Measurements from ENCODE around the gene SYNE2. TPM values are rescaled to one million over a fixed set of nuclear protein-coding genes. Genes with fewer than 3 reads are reported as not detected.
"Not testable (repeated sequence)": the region's sequence is repeated elsewhere in the genome, so short reads cannot be mapped to it uniquely, and the experiment has no call there.

Gene SYNE2
- polyA plus RNA-seq, 12 donors, result 39.0 to 93.3 (median 56.5) TPM; not detected in 1

DNA sequence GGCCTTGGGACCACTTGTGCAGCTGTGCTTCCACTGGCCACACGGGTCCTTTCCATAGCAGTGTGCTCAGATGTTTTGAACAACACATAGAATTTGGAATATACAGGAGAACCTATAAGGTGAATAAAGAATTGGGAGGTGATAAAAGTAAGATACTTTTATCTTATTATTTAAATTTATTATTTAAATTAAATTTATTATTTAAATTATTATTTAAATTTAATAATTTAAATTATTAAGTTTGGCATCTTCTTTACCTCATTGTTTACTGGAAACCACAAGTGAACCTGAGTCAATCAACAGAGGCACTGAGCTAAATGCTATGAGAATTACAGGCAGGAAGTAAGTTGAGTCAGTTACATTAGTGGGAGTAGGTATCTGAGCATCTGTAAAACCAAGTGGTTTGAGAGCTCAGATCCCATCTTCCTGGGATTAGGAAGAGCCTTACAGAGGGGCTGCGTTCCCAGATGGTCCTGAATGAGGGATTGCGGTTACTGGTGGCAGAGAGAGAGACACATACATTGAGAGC lies 338.2 kb downstream of the SYNE2 start:
- no peak for DNase-seq

GRCh38 chr14:64191756-64192155 lies 339.0 kb downstream of the SYNE2 start:
- DNase-seq, result no peak

DNA sequence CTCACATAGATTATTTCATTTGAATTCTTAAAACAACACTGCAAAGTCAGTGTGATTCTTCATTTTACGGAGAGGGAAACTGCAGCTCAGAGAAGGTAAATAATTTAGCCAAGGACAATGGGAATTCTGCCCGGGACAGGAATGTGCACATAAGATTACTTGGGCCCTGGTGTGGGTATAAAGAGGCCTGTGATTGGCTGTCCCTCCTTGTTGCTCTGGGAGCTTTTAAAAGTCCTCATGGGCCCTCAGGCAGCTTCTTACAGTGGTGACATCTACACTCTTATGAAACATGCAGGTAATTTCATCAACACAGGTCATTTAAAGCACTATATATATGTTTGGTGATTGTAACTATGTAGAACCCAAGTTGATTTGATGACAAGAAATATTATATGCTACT lies 341.0 kb downstream of the SYNE2 start:
- no peak for DNase-seq

DNA sequence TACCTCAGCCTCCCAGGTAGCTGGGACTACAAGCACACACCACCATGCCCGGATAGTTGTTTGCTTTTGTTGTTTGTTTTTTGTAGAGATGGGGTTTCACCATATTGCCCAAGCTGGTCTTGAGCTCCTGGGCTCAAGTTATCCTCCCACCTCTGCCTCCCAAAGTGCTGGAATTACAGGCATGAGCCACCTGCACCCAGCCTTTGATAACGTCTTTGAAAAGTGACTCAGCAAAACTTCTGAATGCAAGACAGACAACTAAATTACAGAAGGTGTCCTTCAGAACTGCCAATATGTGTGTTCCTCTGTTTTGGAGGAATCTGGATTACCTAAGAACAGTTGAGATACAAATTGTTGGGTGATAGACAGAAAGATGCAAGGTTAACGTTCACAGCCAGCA lies 341.6 kb downstream of the SYNE2 start:
- DNase-seq, result no peak

DNA sequence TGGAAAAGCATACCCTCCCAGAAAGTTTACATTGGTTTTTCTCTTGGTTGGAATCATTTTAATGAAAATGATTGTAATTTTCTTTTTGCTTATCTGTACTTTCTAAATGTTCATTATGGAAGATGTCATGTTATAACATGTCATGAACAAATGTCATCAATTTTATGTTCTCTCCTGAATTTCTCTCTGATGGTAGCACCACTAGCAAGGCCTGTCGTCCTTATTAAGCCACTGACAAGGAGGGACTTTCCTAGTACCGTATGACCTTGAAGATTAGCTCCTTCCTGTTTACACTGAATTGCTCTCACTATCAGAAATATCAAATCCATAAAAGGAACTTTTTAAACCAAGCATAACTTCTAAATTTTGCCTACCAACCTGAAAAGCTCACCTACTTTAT lies 342.4 kb downstream of the SYNE2 start:
- no peak for DNase-seq

DNA sequence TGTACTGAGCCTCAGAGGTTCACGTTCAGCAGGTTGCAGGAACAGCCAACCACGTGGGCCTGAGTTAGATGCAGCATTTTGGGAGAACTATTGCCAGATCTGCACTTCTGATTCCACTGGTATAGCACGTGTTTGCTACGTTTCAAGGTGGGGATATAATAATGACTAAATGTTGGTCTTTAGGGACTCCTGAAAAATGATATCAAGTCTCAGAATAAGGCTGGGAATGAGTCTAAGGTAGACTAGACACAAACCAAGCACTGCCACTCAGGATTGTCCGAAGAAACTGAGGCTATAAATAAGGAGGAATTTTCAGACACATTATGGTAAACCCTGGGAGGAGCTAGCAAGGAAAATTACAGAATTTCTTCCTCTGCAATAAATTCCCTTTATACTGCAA lies 343.3 kb downstream of the SYNE2 start:
- no peak for DNase-seq

- peak; percentile 58 for DNase-seq
Measured at GRCh38 chr14:64196814-64197411, 344.1 kb downstream of the SYNE2 start.

GRCh38 chr14:64197996-64198395 lies 345.2 kb downstream of the SYNE2 start:
- no peak for DNase-seq

DNA sequence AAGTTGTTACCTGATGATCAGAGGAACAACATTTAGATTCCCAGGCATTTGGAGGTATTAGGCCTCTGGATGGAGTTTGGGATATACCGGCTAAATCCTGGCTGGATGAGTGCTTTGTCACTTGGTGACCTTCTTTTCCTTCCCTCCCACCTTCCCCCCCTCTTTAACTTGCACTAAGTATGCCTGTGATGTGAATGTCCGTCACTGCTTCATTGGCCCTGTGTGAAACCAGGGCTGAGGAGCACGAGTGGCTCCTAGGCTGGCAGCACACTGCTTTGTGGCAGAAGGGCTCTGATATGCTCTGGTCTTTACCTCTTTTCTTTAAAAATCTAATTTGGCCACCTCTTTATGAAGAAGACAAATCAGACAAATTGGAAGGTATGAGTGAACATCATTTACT lies 345.7 kb downstream of the SYNE2 start:
- DNase-seq, result no peak

- DNase-seq, result no peak
Measured at GRCh38 chr14:64200170-64200569, 347.4 kb downstream of the SYNE2 start.

- no peak for DNase-seq
Measured at GRCh38 chr14:64201296-64201695, 348.5 kb downstream of the SYNE2 start.

DNA sequence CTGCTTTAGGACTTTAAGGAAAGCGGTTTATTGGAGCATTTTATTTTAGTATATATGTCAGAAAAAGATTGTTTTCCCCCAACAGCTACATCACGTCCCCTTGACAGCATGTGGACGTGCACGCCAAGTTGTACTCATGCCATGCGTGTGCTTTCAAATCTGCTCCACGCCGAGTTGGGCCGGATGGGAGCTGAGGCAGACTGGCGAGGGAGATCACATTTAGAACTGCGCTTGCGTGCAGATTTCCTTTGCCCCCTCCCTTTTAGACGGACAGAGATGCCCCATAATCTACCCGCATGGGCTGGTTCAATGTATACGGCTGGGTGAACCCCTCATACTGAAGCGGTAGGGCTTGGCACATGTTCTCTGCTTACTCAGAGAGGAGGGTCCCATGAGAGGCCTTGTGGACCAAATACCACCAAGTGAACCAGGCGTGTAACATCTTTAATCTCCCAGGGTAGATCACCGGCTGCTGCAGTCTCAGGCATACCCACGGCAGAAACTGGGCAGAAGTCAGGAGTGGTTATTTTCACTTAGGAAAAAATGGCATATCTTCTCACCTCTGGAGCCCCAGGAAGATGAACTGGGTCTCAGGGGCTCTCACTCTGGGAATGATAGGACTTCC lies 349.2 kb downstream of the SYNE2 start:
- no peak for DNase-seq

GRCh38 chr14:64202716-64203115 lies 349.9 kb downstream of the SYNE2 start:
- no peak for DNase-seq

GRCh38 chr14:64203366-64204006 lies 350.7 kb downstream of the SYNE2 start:
- DNase-seq, result no peak

- no peak for DNase-seq
Measured at GRCh38 chr14:64208261-64208660, 355.5 kb downstream of the SYNE2 start.

DNA sequence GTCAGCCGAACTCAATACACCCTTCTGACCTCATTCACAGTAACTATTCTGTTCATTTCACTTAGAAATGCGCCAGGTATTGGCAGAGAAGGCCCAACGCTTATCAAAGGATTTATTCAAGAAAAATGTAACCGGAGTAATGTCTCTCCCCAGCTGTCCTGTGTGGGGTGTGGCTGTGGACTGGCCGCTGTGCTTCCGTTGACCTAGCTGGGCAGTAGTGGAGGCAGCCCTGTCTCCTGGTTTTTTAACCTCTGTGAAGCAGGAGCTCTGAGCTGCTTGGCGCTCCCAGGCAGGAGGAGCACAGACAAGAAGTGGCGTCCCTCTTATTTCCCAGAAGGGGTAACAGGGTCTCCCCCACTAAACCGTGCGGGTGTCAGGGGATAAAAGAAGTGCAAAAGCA lies 356.2 kb downstream of the SYNE2 start:
- no peak for DNase-seq

DNA sequence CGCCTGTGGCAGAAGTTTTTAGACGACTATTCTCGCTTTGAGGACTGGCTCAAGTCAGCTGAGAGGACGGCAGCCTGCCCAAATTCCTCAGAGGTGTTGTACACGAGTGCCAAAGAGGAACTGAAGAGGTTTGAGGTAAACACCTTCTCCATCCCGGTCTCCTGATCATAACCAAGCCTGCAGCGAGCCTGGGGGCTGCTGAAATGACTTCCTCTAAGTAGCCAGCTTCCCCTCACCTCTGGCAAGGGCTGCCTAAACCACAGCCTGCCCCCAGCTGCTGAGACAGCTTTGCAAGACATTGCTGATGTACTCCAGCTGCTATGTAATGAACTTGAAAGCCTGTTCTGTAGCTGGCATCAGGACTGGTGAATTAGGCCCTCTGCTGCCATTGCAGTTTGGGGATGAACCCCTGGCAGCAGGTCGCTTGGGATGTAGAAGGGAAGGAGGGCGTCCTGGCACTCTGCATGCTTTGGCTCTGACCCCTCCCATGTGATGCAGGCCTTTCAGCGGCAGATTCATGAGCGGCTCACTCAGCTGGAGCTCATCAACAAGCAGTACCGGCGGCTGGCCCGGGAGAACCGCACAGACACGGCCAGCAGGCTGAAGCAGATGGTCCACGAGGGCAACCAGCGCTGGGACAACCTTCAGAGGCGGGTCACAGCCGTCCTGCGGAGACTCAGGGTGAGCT lies 356.8 kb downstream of the SYNE2 start:
- peak; percentile 14 for DNase-seq

GRCh38 chr14:64210216-64210615 lies 357.4 kb downstream of the SYNE2 start:
- no peak for DNase-seq

GRCh38 chr14:64210912-64211311 lies 358.1 kb downstream of the SYNE2 start:
- DNase-seq, result not testable (repeated sequence)

DNA sequence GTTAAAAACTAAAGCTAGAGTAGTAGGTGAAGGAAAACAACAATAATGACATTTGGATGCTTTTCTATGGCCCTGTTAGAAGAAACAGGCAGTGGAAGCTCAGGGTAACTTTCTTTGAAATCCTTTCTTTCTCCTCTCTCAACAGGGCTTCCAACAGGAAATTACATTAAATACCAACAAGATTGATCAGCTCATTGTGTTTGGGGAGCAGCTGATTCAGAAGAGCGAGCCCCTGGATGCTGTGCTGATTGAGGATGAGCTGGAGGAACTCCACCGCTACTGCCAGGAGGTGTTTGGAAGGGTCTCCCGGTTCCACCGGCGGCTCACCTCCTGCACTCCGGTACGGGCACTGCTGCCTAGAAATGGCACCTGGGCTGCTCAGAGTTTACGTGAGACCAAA lies 359.9 kb downstream of the SYNE2 start:
- DNase-seq, result no peak

DNA sequence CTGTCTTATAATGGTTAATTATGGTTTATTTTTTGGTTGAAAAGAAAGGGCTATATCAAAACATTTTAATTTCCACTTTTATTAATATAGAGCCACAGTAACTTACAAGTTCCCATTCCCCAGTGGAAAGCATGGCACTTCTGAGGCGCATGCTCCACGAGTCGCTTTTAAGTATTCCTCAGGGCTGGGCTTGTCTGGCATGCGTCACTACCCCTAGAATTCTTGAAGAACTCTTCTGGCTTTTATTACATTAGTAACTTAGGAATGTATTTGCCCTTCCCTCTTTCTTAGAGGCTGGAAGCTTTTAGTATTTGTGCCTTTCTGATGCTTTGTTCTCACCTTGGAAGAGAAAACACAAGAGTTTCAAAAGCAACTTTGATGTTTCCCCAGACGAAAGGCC lies 360.3 kb downstream of the SYNE2 start:
- no peak for DNase-seq

DNA sequence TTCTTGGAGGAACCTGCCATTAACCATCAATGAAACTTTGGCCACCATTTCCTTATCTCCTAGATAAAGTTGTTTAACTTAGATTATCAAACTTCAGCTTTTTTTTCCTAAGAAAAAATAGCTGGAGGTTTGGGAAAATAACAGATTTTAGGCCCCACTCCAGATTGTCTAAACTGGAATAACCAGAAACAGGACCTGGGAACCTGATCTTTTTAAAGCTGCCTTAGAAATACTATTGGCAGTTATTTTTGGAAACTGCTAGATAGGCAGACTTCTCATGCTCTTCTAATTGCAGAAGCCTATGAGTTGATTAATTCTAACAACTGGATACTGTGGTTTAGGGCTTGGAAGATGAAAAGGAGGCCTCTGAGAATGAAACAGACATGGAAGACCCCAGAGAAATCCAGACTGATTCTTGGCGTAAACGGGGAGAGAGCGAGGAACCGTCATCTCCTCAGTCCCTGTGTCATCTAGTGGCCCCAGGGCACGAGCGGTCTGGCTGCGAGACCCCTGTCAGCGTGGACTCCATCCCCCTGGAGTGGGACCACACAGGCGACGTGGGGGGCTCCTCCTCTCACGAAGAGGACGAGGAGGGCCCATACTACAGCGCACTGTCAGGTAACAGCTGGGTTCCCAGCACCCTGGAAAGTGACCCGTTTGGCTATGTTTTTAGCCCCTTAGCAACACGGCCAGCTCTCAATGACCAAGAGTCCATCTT lies 361.2 kb downstream of the SYNE2 start:
- no peak for DNase-seq

Measured in muscle of arm (tissue), 12 donors.